ENCODE data around the gene ZHX3.

The ZHX3 gene

GRCh38 chr20:41177636-41178035 is 139.9 kb downstream of the ZHX3 start:
- Histone ChIP-seq H4K20me1 (ENCODE audit: insufficient read depth, low read length, poor library complexity, severe bottlenecking) (peaks cover 1% of the 10 kb centered on the region), H3K4me1 (ENCODE audit: insufficient read depth, low read length, poor library complexity, severe bottlenecking) (no peaks in the 10 kb centered on the region), H3K79me2 (ENCODE audit: insufficient read depth, low read length) (no peaks in the 10 kb centered on the region), H3K4me3 (ENCODE audit: low read length, poor library complexity, severe bottlenecking) (no peak overlapping the region), H3K9me3 (ENCODE audit: insufficient read depth, low read depth, low read length) (no peaks in the 10 kb centered on the region), H3K4me2 (ENCODE audit: low read depth, low read length, poor library complexity, severe bottlenecking) (no peak overlapping the region), H3K27me3 (ENCODE audit: insufficient read depth, low read length, poor library complexity, severe bottlenecking) (no peaks in the 10 kb centered on the region), H3F3A (ENCODE audit: low read depth) (no peaks in the 10 kb centered on the region), H3K9ac (ENCODE audit: low read depth, low read length, poor library complexity, severe bottlenecking) (no peak overlapping the region), H3K9me2 (replicated peaks; ENCODE audit: low read depth, low read length) (no peaks in the 10 kb centered on the region), H3K36me3 (ENCODE audit: insufficient read depth, low read length) (peaks cover 46% of the 10 kb centered on the region; the same call in 1 of the 2 replicates), H2AFZ (ENCODE audit: low read length) (no peak overlapping the region)
- TF ChIP-seq CTCF (conservative IDR thresholded peaks at IDR 0.05; ENCODE audit: low read length), result no peak
- TF ChIP-seq EZH2phosphoT487 (IDR thresholded peaks at IDR 0.05; ENCODE audit: borderline replicate concordance), result no peak

GRCh38 chr20:41176711-41177552 is 140.6 kb downstream of the ZHX3 start:
- no peaks in the 10 kb centered on the region for H3K79me2 ChIP-seq (ENCODE audit: insufficient read depth, low read length)
- H3K27me3 ChIP-seq (ENCODE audit: insufficient read depth, low read length, poor library complexity, severe bottlenecking), result no peaks in the 10 kb centered on the region
- no peak overlapping the region for H2AFZ ChIP-seq (ENCODE audit: low read length)
- no peak for TF ChIP-seq EZH2phosphoT487 (IDR thresholded peaks at IDR 0.05; ENCODE audit: borderline replicate concordance)
- TF ChIP-seq CTCF (conservative IDR thresholded peaks at IDR 0.05; ENCODE audit: low read length), result no peak
- H3K9me2 ChIP-seq (replicated peaks; ENCODE audit: low read depth, low read length), result no peaks in the 10 kb centered on the region
- peaks cover 53% of the 10 kb centered on the region; the same call in 1 of the 2 replicates for H3K36me3 ChIP-seq (ENCODE audit: insufficient read depth, low read length)
- H3K4me1 ChIP-seq (ENCODE audit: insufficient read depth, low read length, poor library complexity, severe bottlenecking), result no peaks in the 10 kb centered on the region
- no peaks in the 10 kb centered on the region for H3F3A ChIP-seq (ENCODE audit: low read depth)
- no peak overlapping the region for H3K9ac ChIP-seq (ENCODE audit: low read depth, low read length, poor library complexity, severe bottlenecking)
- no peaks in the 10 kb centered on the region for H3K9me3 ChIP-seq (ENCODE audit: insufficient read depth, low read depth, low read length)
- peaks cover 2% of the 10 kb centered on the region for H4K20me1 ChIP-seq (ENCODE audit: insufficient read depth, low read length, poor library complexity, severe bottlenecking)
- H3K4me3 ChIP-seq (ENCODE audit: low read length, poor library complexity, severe bottlenecking), result no peak overlapping the region
- no peak overlapping the region for H3K4me2 ChIP-seq (ENCODE audit: low read depth, low read length, poor library complexity, severe bottlenecking)

GRCh38 chr20:41175727-41176330 is 141.7 kb downstream of the ZHX3 start:
- no peaks in the 10 kb centered on the region for H3K27me3 ChIP-seq (ENCODE audit: insufficient read depth, low read length, poor library complexity, severe bottlenecking)
- H3F3A ChIP-seq (ENCODE audit: low read depth), result no peaks in the 10 kb centered on the region
- no peak for TF ChIP-seq CTCF (conservative IDR thresholded peaks at IDR 0.05; ENCODE audit: low read length)
- no peak for TF ChIP-seq EZH2phosphoT487 (IDR thresholded peaks at IDR 0.05; ENCODE audit: borderline replicate concordance)
- peaks cover 2% of the 10 kb centered on the region for H4K20me1 ChIP-seq (ENCODE audit: insufficient read depth, low read length, poor library complexity, severe bottlenecking)
- no peak overlapping the region for H2AFZ ChIP-seq (ENCODE audit: low read length)
- no peaks in the 10 kb centered on the region for H3K79me2 ChIP-seq (ENCODE audit: insufficient read depth, low read length)
- no peaks in the 10 kb centered on the region for H3K4me1 ChIP-seq (ENCODE audit: insufficient read depth, low read length, poor library complexity, severe bottlenecking)
- no peaks in the 10 kb centered on the region for H3K9me2 ChIP-seq (replicated peaks; ENCODE audit: low read depth, low read length)
- H3K4me3 ChIP-seq (ENCODE audit: low read length, poor library complexity, severe bottlenecking), result no peak overlapping the region
- H3K9me3 ChIP-seq (ENCODE audit: insufficient read depth, low read depth, low read length), result no peaks in the 10 kb centered on the region
- no peak overlapping the region for H3K4me2 ChIP-seq (ENCODE audit: low read depth, low read length, poor library complexity, severe bottlenecking)
- H3K9ac ChIP-seq (ENCODE audit: low read depth, low read length, poor library complexity, severe bottlenecking), result no peak overlapping the region
- H3K36me3 ChIP-seq (ENCODE audit: insufficient read depth, low read length), result peaks cover 63% of the 10 kb centered on the region; the same call in 1 of the 2 replicates
